ENCODE results near the gene CDH4. TPM values are rescaled to one million over a fixed set of nuclear protein-coding genes. Genes with fewer than 3 reads are reported as not detected.

The CDH4 gene
- total RNA-seq, 1 donor from 2014 or later = not detected

- DNase-seq (no peak), ATAC-seq (ENCODE audit: low read depth) (no peak)
- intact Hi-C loops (cut with micrococcal nuclease) = no loop called here
- TF ChIP-seq, protein P1, sequence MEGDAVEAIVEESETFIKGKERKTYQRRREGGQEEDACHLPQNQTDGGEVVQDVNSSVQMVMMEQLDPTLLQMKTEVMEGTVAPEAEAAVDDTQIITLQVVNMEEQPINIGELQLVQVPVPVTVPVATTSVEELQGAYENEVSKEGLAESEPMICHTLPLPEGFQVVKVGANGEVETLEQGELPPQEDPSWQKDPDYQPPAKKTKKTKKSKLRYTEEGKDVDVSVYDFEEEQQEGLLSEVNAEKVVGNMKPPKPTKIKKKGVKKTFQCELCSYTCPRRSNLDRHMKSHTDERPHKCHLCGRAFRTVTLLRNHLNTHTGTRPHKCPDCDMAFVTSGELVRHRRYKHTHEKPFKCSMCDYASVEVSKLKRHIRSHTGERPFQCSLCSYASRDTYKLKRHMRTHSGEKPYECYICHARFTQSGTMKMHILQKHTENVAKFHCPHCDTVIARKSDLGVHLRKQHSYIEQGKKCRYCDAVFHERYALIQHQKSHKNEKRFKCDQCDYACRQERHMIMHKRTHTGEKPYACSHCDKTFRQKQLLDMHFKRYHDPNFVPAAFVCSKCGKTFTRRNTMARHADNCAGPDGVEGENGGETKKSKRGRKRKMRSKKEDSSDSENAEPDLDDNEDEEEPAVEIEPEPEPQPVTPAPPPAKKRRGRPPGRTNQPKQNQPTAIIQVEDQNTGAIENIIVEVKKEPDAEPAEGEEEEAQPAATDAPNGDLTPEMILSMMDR (IDR thresholded peaks at IDR 0.05) = no peak
- H3K9me3 Mint-ChIP-seq = no peaks in the 10 kb centered on the region
- peaks cover 1% of the 10 kb centered on the region for H3K4me1 Mint-ChIP-seq
- CTCF ChIA-PET = no interaction called here
- no peaks in the 10 kb centered on the region for H3K36me3 Mint-ChIP-seq (ENCODE audit: low read depth)
- no peak overlapping the region for H3K27ac Mint-ChIP-seq
- POLR2A ChIA-PET = no interaction called here
- peaks cover 42% of the 10 kb centered on the region for H3K27me3 Mint-ChIP-seq
- H3K4me3 Mint-ChIP-seq = no peak overlapping the region
Measured at GRCh38 chr20:61252601-61253263, 671 bp downstream of the CDH4 start.

DNA sequence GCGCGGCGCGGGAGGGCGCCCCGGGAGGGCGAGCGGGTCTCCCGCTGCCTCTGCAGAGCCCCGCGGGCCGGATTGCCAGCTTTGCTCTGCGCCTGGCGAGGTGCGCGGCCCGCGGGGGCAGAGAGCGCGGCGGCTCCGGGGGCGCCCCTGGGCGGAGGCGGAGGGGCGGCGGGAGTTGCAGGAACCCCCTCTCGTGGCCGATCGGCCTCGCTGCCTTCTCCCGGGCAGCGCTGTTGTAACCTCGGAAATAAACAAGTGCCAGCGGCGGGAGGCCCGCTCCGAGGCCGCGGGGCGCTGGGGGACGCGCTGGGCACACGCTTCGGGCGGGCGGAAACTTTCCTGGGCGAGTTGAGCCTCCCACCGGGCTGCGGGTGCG lies 1.2 kb downstream of the CDH4 start:
- peaks cover 42% of the 10 kb centered on the region for H3K27me3 Mint-ChIP-seq
- H3K27ac Mint-ChIP-seq = no peak overlapping the region
- H3K9me3 Mint-ChIP-seq = peaks cover under 1% of the 10 kb centered on the region
- H3K4me3 Mint-ChIP-seq = no peak overlapping the region
- TF ChIP-seq, protein P1 (IDR thresholded peaks at IDR 0.05) = no peak
- ATAC-seq (ENCODE audit: low read depth) (no peak), DNase-seq (no peak)
- CTCF ChIA-PET = no interaction called here
- H3K36me3 Mint-ChIP-seq (ENCODE audit: low read depth) = no peaks in the 10 kb centered on the region
- H3K4me1 Mint-ChIP-seq = peaks cover 1% of the 10 kb centered on the region
- POLR2A ChIA-PET = no interaction called here
- intact Hi-C loops (cut with micrococcal nuclease) = no loop called here

GRCh38 chr20:61253640-61254511 lies 1.8 kb downstream of the CDH4 start:
- peaks cover 1% of the 10 kb centered on the region for H3K4me1 Mint-ChIP-seq
- TF ChIP-seq, protein P1 (IDR thresholded peaks at IDR 0.05) = no peak
- H3K4me3 Mint-ChIP-seq = no peak overlapping the region
- no peaks in the 10 kb centered on the region for H3K36me3 Mint-ChIP-seq (ENCODE audit: low read depth)
- intact Hi-C loops (cut with micrococcal nuclease) = no loop called here
- peaks cover 5% of the 10 kb centered on the region for H3K9me3 Mint-ChIP-seq
- ChIA-PET POLR2A (no interaction called here), CTCF (no interaction called here)
- peaks cover 42% of the 10 kb centered on the region for H3K27me3 Mint-ChIP-seq
- no peak for DNase-seq
- no peak for ATAC-seq (ENCODE audit: low read depth)
- no peak overlapping the region for H3K27ac Mint-ChIP-seq

DNA sequence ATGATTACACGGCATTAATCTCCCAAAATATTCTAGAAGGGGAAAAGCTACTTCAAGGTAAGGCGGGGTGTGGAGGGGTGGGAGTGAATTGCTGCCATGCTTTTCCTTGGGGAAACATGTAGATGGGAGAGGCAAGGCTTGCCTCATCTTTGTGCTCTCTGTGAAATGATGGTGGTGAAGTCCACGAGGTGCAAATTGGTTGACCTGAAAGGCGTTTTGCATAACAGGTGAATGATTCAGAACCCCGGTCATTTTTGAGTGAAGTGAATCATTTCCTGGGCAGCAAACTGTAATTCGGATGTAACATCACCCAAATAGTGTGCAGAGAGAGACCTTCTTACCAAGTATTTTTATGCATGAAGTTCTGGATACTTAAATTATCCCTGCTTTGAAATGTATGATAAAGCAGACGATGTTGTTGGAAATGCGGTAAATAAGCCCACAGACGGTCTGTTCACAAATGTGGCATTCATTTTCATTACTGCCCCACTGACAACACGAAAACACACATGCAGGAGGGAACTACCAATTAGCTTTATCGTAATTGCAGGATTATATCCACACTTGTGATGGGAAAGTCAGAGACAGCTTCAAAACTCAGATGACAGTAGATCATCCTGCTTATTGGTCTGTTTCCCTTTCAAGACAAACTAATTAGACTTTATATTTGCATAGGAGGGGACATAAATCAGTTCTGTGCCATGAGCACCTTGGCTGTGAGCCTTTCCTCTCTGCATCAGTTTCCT lies 3.0 kb downstream of the CDH4 start:
- Mint-ChIP-seq H3K27me3 (peaks cover 33% of the 10 kb centered on the region), H3K36me3 (ENCODE audit: low read depth) (no peaks in the 10 kb centered on the region), H3K9me3 (peaks cover 5% of the 10 kb centered on the region), H3K4me1 (peaks cover 1% of the 10 kb centered on the region), H3K27ac (no peak overlapping the region), H3K4me3 (no peak overlapping the region)
- CTCF ChIA-PET = no interaction called here
- intact Hi-C loops (cut with micrococcal nuclease) = no loop called here
- ATAC-seq (ENCODE audit: low read depth) = no peak
- POLR2A ChIA-PET = no interaction called here
- no peak for DNase-seq
- TF ChIP-seq, protein P1 (IDR thresholded peaks at IDR 0.05) = no peak

DNA sequence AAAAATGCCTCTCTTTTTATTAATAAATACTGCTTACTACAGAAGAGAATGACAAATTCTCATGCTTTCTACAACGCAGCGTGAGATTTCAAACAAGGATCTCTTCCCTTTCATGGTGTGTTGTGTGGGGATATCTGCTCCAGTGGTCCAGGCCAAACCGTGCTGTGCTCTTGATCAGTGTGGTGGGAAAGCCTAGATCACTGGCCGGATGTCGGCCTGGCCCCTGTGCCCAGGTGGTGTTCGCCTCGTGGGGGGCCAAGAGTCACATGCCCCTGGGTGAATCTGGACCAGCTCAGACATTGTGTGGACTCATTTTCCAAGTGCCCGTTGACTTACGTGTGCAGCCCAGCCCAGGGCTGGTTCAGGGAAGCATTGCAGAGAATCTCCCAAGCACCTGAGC lies 4.3 kb downstream of the CDH4 start:
- peaks cover 5% of the 10 kb centered on the region for H3K9me3 Mint-ChIP-seq
- ChIA-PET POLR2A (no interaction called here), CTCF (no interaction called here)
- no peak overlapping the region for H3K27ac Mint-ChIP-seq
- no peak for DNase-seq
- H3K27me3 Mint-ChIP-seq = peaks cover 20% of the 10 kb centered on the region
- H3K36me3 Mint-ChIP-seq (ENCODE audit: low read depth) = no peaks in the 10 kb centered on the region
- no peak overlapping the region for H3K4me3 Mint-ChIP-seq
- peaks cover 1% of the 10 kb centered on the region for H3K4me1 Mint-ChIP-seq
- no peak for ATAC-seq (ENCODE audit: low read depth)
- intact Hi-C loops (cut with micrococcal nuclease) = no loop called here
- TF ChIP-seq, protein P1 (IDR thresholded peaks at IDR 0.05) = no peak

Data from activated B cell treated with CpG ODN at 0.5 μM for 24 hours (primary cell).